Activated CD4-positive, alpha-beta T cell treated with anti-CD3 and anti-CD28 coated beads, Interleukin-2, amount 10 ng/mL, durations not matched to agents 7 days and 5 days (primary cell): ENCODE data around the gene NLGN2. TPM values are rescaled to one million over a fixed set of nuclear protein-coding genes. Genes with fewer than 3 reads are reported as not detected.

ENCODE experiments used
- CTCF ChIA-PET: fragments of 350-600 bp; sonication (Branson Sonifier 250); formaldehyde crosslinking; loops from one replicate; lab custom pipeline; 2021; ENCODE audit warnings: antibody characterized with exemption; lab: Charles Lee
- POLR2A ChIA-PET: fragments of 350-600 bp; sonication (Branson Sonifier 250); formaldehyde crosslinking; loops from one replicate; lab custom pipeline; 2021; ENCODE audit warnings: antibody characterized with exemption; lab: Charles Lee
- DNase-seq: peaks from one replicate; pipeline ENCODE4 v3.0.0-alpha.2; 2020
- H3K27ac Mint-ChIP-seq: one replicate; pipeline ENCODE4 v1.8.0; 2021; ENCODE audit warnings: mild to moderate bottlenecking, moderate library complexity, mixed read lengths
- H3K27me3 Mint-ChIP-seq: one replicate; pipeline ENCODE4 v1.8.0; 2021; ENCODE audit warnings: mixed read lengths
- H3K36me3 Mint-ChIP-seq: one replicate; pipeline ENCODE4 v1.8.0; 2021; ENCODE audit warnings: low read depth, mixed read lengths
- H3K4me1 Mint-ChIP-seq: one replicate; pipeline ENCODE4 v1.8.0; 2021; ENCODE audit warnings: mixed read lengths
- H3K4me3 Mint-ChIP-seq: one replicate; pipeline ENCODE4 v1.8.0; 2021; ENCODE audit warnings: mild to moderate bottlenecking, moderate library complexity, mixed read lengths
- H3K9me3 Mint-ChIP-seq: one replicate; pipeline ENCODE4 v1.8.0; 2021; ENCODE audit warnings: mixed read lengths
- total RNA-seq, 2 experiments: library from RNA; stranded (reverse); gene quantifications; one replicate each; pipeline ENCODE4 v1.2.3, GENCODE V29; 2021

Gene NLGN2
- total RNA-seq, 2 experiments from 2014 or later = 0.89 to 1.4 TPM

DNA sequence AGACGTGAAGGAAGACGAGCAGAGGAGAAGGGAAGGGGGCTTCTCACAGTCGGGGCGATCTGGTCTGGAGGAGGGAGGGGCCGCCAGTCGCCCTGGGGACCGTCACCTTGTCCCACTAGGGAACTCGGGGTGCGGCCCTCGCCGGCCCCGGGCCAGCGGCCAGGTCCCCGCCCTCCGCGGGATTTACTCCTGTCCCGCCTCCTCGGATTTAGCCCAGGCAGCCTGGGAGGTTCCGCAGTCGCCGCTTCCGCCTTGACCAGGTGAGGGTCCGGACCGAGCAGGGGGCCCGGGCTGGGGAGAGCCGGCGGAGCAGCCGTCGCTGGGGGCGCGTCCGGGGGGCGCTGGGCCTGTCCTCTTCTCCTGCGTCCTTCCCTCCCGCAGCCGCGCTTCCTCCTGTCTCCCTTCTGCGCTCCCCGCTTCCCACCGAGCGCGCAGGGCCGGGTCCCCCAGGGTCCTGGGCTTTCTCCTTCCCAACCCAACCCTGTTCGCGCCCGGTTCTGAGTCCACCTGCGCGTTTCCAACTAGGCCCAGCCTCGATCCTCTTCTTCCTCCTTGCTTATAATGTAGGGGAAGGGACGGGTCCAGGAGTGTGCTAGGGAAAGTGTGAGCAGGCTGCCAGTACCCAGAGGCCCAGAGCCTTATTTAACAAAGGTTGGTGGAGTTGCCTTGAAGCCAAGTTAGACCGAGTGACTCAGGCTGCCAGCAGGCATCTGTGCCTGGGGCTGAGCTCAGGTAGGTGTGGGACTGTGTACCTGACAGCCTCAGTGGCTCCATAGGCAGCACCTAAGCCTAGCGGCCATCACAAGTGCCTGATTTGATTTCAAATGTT is 26.6 kb upstream of the NLGN2 start, which contains the start of gene TNK1:
TSS of gene TNK1 (plus strand) at position 235 of the 829 bp plus-strand sequence. CDS start 1,838 bp downstream, outside the sequence.
- no peak within 1 kb of the TSS for H3K27ac Mint-ChIP-seq
- H3K36me3 Mint-ChIP-seq = peaks cover 3% of the 10 kb centered on the region
- H3K27me3 Mint-ChIP-seq = peaks cover 41% of the 10 kb centered on the region
- H3K9me3 Mint-ChIP-seq = peaks cover 4% of the 10 kb centered on the region
- POLR2A ChIA-PET = interaction anchor here (0.6 kb wide), 1 partner anchor 163 kb away, joined by 3 read pairs; no protein-coding TSS in a partner anchor
- H3K4me1 Mint-ChIP-seq = peaks cover 24% of the 10 kb centered on the region
- CTCF ChIA-PET = interaction anchor here (0.6 to 2.8 kb wide), 6 partner anchors 14 to 86 kb away, joined by 3 to 17 read pairs (median 4); partner anchors contain the start of genes PLSCR3, TMEM102 and TMEM95
- DNase-seq = no peak
- H3K4me3 Mint-ChIP-seq = no peak within 1 kb of the TSS

DNA sequence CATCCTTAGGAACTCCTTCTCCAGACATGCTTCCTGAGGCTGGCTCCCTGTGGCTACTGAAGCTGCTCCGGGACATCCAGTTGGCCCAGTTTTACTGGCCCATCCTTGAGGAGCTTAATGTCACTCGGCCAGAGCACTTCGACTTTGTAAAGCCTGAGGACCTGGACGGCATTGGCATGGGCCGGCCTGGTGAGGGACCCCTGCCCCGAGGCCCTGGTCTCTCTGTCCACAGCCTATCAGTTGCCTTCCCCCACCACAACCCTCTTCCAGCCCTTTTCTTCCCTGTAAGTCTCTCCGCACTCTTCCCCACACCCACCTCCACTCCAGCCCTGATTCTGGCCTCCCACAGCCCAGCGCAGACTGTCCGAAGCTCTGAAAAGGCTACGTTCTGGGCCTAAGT is 24.7 kb upstream of the NLGN2 start:
- H3K4me1 Mint-ChIP-seq = peaks cover 24% of the 10 kb centered on the region
- DNase-seq = no peak
- no peak overlapping the region for H3K27ac Mint-ChIP-seq
- H3K27me3 Mint-ChIP-seq = peaks cover 33% of the 10 kb centered on the region
- POLR2A ChIA-PET = no interaction called here
- peaks cover 4% of the 10 kb centered on the region for H3K9me3 Mint-ChIP-seq
- no peak overlapping the region for H3K4me3 Mint-ChIP-seq
- CTCF ChIA-PET = interaction anchor here (1.6 kb wide), 1 partner anchor 178 kb away, joined by 7 read pairs; no protein-coding TSS in a partner anchor
- peaks cover 3% of the 10 kb centered on the region for H3K36me3 Mint-ChIP-seq

DNA sequence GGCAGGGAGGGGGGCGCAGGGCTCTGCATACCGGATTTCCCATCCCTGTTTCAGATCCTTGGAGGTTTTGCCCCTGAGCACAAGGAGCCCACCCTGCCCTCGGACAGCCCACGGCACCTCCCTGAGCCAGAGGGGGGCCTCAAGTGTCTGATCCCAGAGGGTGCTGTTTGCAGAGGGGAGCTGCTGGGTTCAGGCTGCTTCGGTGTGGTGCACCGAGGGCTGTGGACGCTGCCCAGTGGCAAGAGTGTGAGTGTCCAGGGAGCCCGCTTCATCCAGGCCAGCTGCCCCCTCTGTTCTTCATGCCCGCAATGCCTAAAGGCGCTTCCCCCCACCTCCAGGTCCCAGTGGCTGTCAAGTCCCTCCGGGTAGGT is 24.3 kb upstream of the NLGN2 start:
- Mint-ChIP-seq H3K36me3 (peaks cover 3% of the 10 kb centered on the region), H3K27ac (no peak overlapping the region), H3K9me3 (peaks cover 4% of the 10 kb centered on the region), H3K4me3 (no peak overlapping the region), H3K27me3 (peaks cover 33% of the 10 kb centered on the region), H3K4me1 (peaks cover 24% of the 10 kb centered on the region)
- ChIA-PET POLR2A (no interaction called here), CTCF (interaction anchor here (1.5 kb wide), 1 partner anchor 177 kb away, joined by 3 read pairs; no protein-coding TSS in a partner anchor)
- no peak for DNase-seq

DNA sequence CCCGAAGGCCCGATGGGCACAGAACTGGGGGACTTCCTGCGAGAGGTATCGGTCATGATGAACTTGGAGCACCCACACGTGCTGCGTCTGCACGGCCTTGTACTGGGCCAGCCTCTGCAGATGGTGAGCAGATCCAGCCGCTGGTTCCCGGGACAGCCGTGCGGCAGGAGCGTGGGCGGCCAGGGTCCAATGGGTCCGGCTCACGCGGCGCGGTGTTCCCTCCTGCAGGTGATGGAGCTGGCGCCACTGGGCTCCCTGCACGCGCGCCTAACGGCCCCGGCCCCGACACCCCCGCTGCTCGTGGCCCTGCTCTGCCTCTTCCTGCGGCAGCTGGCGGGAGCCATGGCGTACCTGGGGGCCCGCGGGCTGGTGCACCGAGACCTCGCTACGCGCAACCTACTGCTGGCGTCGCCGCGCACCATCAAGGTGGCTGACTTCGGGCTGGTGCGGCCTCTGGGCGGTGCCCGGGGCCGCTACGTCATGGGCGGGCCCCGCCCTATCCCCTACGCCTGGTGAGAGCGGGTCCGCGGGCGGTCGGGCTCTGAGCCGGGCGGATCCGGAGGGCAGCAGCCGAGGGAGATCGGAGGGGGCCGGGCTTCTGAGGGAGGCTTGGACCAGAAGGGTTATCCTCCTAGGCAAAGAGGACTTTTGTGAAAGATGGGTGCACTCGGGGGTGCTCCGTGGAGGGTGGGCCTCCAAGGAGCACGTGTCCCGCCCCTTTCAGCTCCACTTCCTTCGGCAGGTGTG is 23.7 kb upstream of the NLGN2 start:
- H3K4me3 Mint-ChIP-seq = peak overlapping the region; percentile 73
- CTCF ChIA-PET = interaction anchor here (0.7 to 1.5 kb wide), 3 partner anchors 18 to 176 kb away, joined by 3 read pairs; no protein-coding TSS in a partner anchor
- peaks cover 4% of the 10 kb centered on the region for H3K9me3 Mint-ChIP-seq
- peaks cover 4% of the 10 kb centered on the region for H3K36me3 Mint-ChIP-seq
- POLR2A ChIA-PET = no interaction called here
- peak; percentile 82 for DNase-seq
- H3K4me1 Mint-ChIP-seq = peaks cover 24% of the 10 kb centered on the region
- peak overlapping the region; percentile 83 for H3K27ac Mint-ChIP-seq
- peaks cover 33% of the 10 kb centered on the region for H3K27me3 Mint-ChIP-seq

DNA sequence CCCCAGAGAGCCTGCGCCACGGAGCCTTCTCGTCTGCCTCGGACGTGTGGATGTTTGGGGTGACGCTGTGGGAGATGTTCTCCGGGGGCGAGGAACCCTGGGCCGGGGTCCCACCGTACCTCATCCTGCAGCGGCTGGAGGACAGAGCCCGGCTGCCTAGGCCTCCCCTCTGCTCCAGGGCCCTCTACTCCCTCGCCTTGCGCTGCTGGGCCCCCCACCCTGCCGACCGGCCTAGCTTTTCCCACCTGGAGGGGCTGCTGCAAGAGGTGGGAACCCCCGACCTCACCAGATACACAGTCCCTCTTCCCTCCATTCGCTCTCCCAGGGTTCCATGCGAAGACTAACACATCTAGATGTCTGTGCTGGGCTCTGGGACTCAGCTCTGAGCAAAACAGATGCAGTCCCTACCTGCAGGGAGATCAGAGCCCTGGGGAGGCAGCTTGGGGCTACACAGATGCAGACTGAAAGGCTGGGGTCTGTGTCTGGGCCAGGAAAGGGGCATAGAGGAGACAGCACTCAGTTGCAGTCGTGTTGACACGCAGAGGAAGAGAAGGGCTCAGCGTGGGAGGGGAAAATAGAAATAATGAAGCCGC is 23.1 kb upstream of the NLGN2 start:
- Mint-ChIP-seq H3K9me3 (no peaks in the 10 kb centered on the region), H3K36me3 (peaks cover 8% of the 10 kb centered on the region), H3K4me3 (peak overlapping the region; percentile 73), H3K27me3 (peaks cover 27% of the 10 kb centered on the region), H3K4me1 (peaks cover 24% of the 10 kb centered on the region), H3K27ac (peak overlapping the region; percentile 83)
- POLR2A ChIA-PET = no interaction called here
- DNase-seq = no peak
- CTCF ChIA-PET = interaction anchor here (0.7 to 1.5 kb wide), 6 partner anchors 14 to 304 kb away, joined by 3 read pairs; partner anchors contain the start of gene TMEM256

DNA sequence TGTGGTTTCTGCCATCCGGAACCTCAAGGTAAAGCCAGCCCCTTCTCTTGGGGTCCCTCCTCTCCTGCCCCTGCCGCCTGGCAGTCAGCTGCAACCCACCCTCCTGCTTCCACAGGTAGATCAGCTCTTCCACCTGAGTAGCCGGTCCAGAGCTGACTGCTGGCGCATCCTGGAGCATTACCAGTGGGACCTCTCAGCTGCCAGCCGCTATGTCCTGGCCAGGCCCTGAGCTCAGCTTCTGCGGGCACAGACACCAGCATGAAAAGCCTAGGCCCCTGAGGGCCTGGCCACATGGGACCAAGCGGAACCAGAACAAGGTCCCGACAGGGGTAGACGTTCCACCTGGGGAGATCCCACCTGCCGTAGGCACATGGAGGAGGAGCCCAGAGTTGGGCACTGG is 18.8 kb upstream of the NLGN2 start:
- POLR2A ChIA-PET = no interaction called here
- H3K36me3 Mint-ChIP-seq = peaks cover 37% of the 10 kb centered on the region
- no peak overlapping the region for H3K4me3 Mint-ChIP-seq
- H3K9me3 Mint-ChIP-seq = no peaks in the 10 kb centered on the region
- no peak for DNase-seq
- no peak overlapping the region for H3K27ac Mint-ChIP-seq
- no peaks in the 10 kb centered on the region for H3K27me3 Mint-ChIP-seq
- CTCF ChIA-PET = interaction anchor here (1.0 to 1.6 kb wide), 5 partner anchors 9 to 99 kb away, joined by 3 to 8 read pairs (median 5); partner anchors contain the start of gene TMEM95
- peaks cover 34% of the 10 kb centered on the region for H3K4me1 Mint-ChIP-seq

DNA sequence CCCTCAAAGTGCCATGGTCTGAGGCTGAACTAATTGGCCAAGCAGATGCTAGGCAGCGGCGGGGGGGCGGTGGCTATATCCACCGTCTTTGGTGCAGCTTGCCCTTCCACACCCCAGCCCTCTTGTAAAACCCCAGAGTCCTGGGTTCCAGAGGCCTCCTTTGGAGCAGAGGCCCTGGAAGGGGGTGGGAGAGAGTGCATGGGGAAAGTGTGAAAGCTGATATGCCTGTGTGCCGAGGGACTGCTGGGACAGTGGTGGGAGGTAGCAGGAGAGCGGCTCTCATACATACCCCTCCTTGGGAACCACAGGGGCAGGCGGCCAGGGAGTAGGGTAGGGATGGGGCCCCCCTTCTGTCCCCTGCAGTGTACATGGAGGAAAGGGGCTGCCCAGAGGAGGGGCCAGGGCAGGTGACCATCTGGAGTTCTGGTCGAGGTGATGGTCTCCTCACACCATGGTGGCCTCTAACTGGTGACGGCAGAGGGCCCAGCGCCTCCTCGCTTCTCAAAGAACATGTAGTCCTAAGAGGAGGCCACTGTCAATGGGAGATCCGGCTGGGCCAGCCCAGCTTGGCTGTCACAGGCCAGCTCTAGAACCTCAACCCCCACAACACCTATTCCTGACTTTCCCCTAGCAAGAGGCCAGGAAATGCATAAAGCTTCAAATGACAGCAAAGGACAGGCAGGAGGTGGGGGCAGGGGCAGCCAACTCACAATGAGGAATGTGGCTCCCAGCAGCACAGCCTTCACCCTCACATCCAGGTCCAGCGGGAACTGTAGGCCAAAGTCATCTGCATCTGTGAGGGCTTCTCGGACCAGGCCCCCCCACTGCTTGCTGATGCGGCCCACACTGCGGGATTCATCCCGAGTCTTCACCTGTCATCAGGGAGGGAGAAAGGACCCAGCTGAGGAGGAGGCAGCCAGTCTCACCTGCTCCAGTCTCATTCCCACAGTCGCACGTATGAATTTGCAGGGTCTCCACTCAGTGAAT is 17.4 kb upstream of the NLGN2 start:
- CTCF ChIA-PET = interaction anchor here (1.1 kb wide), 1 partner anchor 11 kb away, joined by 3 read pairs; no protein-coding TSS in a partner anchor

DNA sequence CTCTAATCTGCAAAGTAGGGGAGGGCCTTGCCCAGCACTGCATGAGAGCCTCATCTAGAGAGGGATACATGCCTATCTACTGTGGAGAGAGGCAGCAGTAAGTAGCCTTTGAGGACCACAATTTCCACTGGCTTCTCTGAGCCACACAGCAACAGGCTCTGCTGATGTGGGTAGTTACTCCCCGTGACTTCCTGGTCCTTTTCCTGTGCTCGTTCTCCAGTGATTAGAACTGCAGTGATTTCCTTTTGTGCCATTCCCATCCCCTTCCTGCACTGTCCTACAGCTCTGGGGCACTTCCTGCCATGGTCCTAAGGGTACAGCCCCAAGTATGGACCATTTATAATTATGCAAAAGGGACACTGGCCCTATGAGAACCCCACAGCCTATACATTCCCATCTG is 16.3 kb upstream of the NLGN2 start:
- Mint-ChIP-seq H3K36me3 (peaks cover 39% of the 10 kb centered on the region), H3K4me3 (peak overlapping the region; percentile 74), H3K27ac (peak overlapping the region; percentile 26), H3K27me3 (no peaks in the 10 kb centered on the region), H3K4me1 (peaks cover 34% of the 10 kb centered on the region), H3K9me3 (no peaks in the 10 kb centered on the region)
- ChIA-PET CTCF (no interaction called here), POLR2A (no interaction called here)
- no peak for DNase-seq

More for the DNA sequence above, 17.4 kb upstream of the NLGN2 start:
- no peaks in the 10 kb centered on the region for H3K9me3 Mint-ChIP-seq
- H3K4me1 Mint-ChIP-seq = peaks cover 33% of the 10 kb centered on the region
- H3K4me3 Mint-ChIP-seq = no peak overlapping the region
- POLR2A ChIA-PET = no interaction called here
- DNase-seq = no peak
- peaks cover 39% of the 10 kb centered on the region for H3K36me3 Mint-ChIP-seq
- H3K27me3 Mint-ChIP-seq = no peaks in the 10 kb centered on the region
- H3K27ac Mint-ChIP-seq = no peak overlapping the region

DNA sequence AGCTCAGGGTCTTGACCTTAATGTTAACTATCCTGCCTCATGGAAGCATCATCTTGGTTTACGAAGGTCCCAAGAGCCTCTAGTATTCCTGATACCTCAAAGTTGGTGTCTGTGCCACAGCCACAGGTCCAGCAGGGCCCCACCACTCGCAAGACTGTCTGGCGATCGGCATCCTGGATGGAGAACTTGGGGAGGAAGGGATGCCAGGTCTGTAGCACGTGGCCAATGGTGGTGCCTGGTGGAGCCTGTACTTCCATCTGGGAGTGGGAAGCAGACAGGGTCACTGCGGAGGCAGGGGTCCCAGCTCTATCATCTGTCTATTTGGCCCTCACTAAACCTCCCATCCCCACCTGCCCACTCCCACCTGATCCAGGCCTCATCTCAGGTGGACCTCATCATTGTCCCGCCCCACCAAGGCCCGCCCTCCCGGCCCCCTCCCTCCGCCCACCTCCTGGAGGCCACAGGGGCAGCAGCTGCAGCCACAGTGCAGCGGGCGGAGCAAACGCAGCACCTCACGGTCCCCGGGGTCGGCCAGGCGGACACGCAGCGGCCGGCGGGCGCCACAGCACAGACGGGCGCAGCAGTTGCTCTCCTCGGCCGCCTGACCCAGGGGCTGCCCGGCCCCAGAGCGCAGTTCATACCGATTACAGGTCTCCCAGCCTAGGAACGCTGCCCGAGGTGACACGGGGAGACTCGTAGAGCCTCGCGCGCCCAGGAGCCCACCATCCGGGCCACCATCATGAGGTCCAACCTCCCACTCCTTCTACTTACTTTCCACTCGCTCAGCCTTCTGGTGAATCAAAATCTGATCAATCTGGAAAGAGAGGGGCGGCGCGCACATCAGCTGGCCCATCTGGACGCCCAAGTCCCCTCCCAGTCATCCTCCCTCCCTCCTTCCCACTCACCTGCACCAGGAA is 14.7 kb upstream of the NLGN2 start:
- H3K9me3 Mint-ChIP-seq = no peaks in the 10 kb centered on the region
- peaks cover 34% of the 10 kb centered on the region for H3K4me1 Mint-ChIP-seq
- no peaks in the 10 kb centered on the region for H3K27me3 Mint-ChIP-seq
- H3K27ac Mint-ChIP-seq = peak overlapping the region; percentile 36
- H3K36me3 Mint-ChIP-seq = peaks cover 39% of the 10 kb centered on the region
- H3K4me3 Mint-ChIP-seq = peak overlapping the region; percentile 97
- CTCF ChIA-PET = interaction anchor here (0.6 to 1.1 kb wide), 2 partner anchors 44 to 823 kb away, joined by 3 to 4 read pairs; no protein-coding TSS in a partner anchor
- POLR2A ChIA-PET = no interaction called here
- DNase-seq = no peak

DNA sequence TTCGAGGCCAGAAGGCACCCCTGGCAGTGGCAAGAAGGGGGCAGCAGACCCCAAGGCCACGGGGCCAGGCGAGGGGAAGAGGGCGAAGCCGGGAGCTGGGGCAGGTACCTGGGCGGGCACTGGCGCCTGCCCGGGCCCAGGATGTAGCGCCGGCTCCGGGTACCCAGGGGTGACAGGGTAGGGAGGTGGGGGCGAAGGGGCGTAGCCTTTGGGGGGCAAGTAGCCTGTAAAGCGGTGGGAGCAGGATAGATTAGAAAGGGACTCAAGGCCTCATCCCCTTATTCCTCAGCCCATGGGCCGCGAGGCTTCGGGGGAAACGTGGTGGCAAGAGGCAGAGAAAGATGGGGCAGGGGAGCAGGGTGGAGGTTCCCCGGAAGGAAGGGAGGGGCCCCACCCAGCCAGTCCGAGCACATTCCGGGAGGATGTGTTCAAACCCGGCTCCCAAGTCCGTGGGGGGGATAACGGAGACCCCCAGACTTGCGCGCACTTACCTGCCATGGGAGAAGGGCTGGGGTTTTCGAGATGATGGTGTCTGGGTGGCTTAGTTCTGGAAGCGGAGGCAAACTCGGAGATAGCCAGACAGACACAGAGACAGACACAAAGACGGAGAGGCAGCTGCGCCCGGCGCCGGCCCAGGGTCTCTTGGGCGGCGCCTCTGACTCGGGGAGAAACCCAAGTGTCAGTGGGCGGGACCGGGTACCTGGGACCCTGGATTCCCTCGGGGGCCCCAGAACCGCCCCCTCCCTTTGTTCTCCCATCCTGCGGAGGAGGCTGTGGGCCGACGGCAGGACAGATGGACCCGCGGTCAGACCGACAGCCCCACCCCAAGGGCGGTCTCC is 13.8 kb upstream of the NLGN2 start:
- H3K4me3 Mint-ChIP-seq = peak overlapping the region; percentile 97
- H3K9me3 Mint-ChIP-seq = no peaks in the 10 kb centered on the region
- POLR2A ChIA-PET = no interaction called here
- peaks cover 34% of the 10 kb centered on the region for H3K4me1 Mint-ChIP-seq
- peak overlapping the region; percentile 89 for H3K27ac Mint-ChIP-seq
- CTCF ChIA-PET = interaction anchor here (0.6 to 1.1 kb wide), 3 partner anchors 25 to 822 kb away, joined by 3 to 4 read pairs (median 3); no protein-coding TSS in a partner anchor
- H3K36me3 Mint-ChIP-seq = peaks cover 38% of the 10 kb centered on the region
- peak; percentile 69 for DNase-seq
- no peaks in the 10 kb centered on the region for H3K27me3 Mint-ChIP-seq
